Fibroblast of mammary gland (primary cell): ENCODE results near the gene RFC3.
"Not testable (repeated sequence)": the region's sequence is repeated elsewhere in the genome, so short reads cannot be mapped to it uniquely, and the experiment has no call there.

Experiments
- DNase-seq: peaks from one replicate; pipeline ENCODE4 v3.0.0-alpha.2; 2010; ENCODE audit warnings: low read depth
- H3K4me3 ChIP-seq: 2 replicates; pipeline ENCODE4 v1.5.1; 2011; ENCODE audit warnings: low read depth, mild to moderate bottlenecking, low read length, moderate library complexity; ENCODE audit not compliant: control insufficient read depth
- CTCF ChIP-seq: conservative IDR thresholded peaks from 2 replicates; pipeline ENCODE4 v1.5.1; 2011; ENCODE audit warnings: low read depth, low read length, inconsistent platforms; ENCODE audit not compliant: control insufficient read depth, insufficient read depth

The RFC3 gene

GRCh38 chr13:33817901-33818706 lies at the start of gene RFC3:
RFC3 (plus strand) TSS chr13:33818149; CDS start chr13:33818179, 30 bp downstream.
- DNase-seq: peak; percentile 95
- TF ChIP-seq CTCF: no peak
- peak within 1 kb of the TSS; percentile 79 for H3K4me3 ChIP-seq

- no peak overlapping the region for H3K4me3 ChIP-seq
- no peak for TF ChIP-seq CTCF
- DNase-seq: no peak
These were observed 46.7 kb upstream of the RFC3 start for GRCh38 chr13:33771296-33771695.

- TF ChIP-seq CTCF: no peak
- no peak overlapping the region for H3K4me3 ChIP-seq
- no peak for DNase-seq
These were observed 44.0 kb upstream of the RFC3 start for GRCh38 chr13:33773790-33774462.

- no peak for DNase-seq
- TF ChIP-seq CTCF: no peak
These were observed 42.4 kb upstream of the RFC3 start for GRCh38 chr13:33775339-33776108.

GRCh38 chr13:33776239-33776881 lies 41.6 kb upstream of the RFC3 start:
- TF ChIP-seq CTCF: no peak
- no peak for DNase-seq
- no peak overlapping the region for H3K4me3 ChIP-seq

More at GRCh38 chr13:33775339-33776108, 42.4 kb upstream of the RFC3 start:
- no peak overlapping the region for H3K4me3 ChIP-seq

GRCh38 chr13:33782631-33783030 lies 35.3 kb upstream of the RFC3 start:
- H3K4me3 ChIP-seq: no peak overlapping the region
- no peak for TF ChIP-seq CTCF
- no peak for DNase-seq

GRCh38 chr13:33783212-33783611 lies 34.7 kb upstream of the RFC3 start:
- not testable (repeated sequence) for H3K4me3 ChIP-seq, DNase-seq
